HG03135 (cell line): Measurements from ENCODE around the gene MTIF3.
"Not testable (repeated sequence)": the region's sequence is repeated elsewhere in the genome, so short reads cannot be mapped to it uniquely, and the experiment has no call there.

Source experiments
- ATAC-seq: cut with Tn5 transposase; IDR thresholded peaks from one replicate; pipeline ENCODE4 v1.9.1; 2021; ENCODE audit warnings: mild to moderate bottlenecking, moderate library complexity; ENCODE audit not compliant: unreplicated experiment

The MTIF3 gene

GRCh38 chr13:27421101-27421871, 29.1 kb downstream of the MTIF3 start:
- no peak for ATAC-seq

- ATAC-seq = no peak
Measured at GRCh38 chr13:27419328-27419727, 31.0 kb downstream of the MTIF3 start.

GRCh38 chr13:27415116-27415515, 35.2 kb downstream of the MTIF3 start:
- no peak for ATAC-seq

GRCh38 chr13:27411341-27411740, 39.0 kb downstream of the MTIF3 start:
- no peak for ATAC-seq

GRCh38 chr13:27409013-27409412, 41.4 kb downstream of the MTIF3 start:
- ATAC-seq = no peak

GRCh38 chr13:27408074-27408473, 42.3 kb downstream of the MTIF3 start:
- no peak for ATAC-seq

GRCh38 chr13:27406178-27406939, 44.0 kb downstream of the MTIF3 start:
- ATAC-seq = no peak

GRCh38 chr13:27405546-27406134, 44.7 kb downstream of the MTIF3 start:
- ATAC-seq = no peak

GRCh38 chr13:27404680-27405079, 45.7 kb downstream of the MTIF3 start:
- ATAC-seq = no peak

- ATAC-seq = no peak
Measured at GRCh38 chr13:27403727-27404385, 46.5 kb downstream of the MTIF3 start.

- ATAC-seq = no peak
Measured at GRCh38 chr13:27403203-27403678, 47.1 kb downstream of the MTIF3 start.

- ATAC-seq = no peak
Measured at GRCh38 chr13:27401210-27401609, 49.2 kb downstream of the MTIF3 start.

GRCh38 chr13:27400405-27400804, 50.0 kb downstream of the MTIF3 start:
- not testable (repeated sequence) for ATAC-seq

GRCh38 chr13:27398360-27398759, 52.0 kb downstream of the MTIF3 start:
- ATAC-seq = no peak

- ATAC-seq = no peak
Measured at GRCh38 chr13:27396252-27396846, 54.0 kb downstream of the MTIF3 start.

- no peak for ATAC-seq
Measured at GRCh38 chr13:27395007-27395510, 55.3 kb downstream of the MTIF3 start.

- no peak for ATAC-seq
Measured at GRCh38 chr13:27393101-27393500, 57.3 kb downstream of the MTIF3 start.

- no peak for ATAC-seq
Measured at GRCh38 chr13:27391471-27391870, 58.9 kb downstream of the MTIF3 start.

- ATAC-seq = no peak
Measured at GRCh38 chr13:27389891-27390290, 60.5 kb downstream of the MTIF3 start.

- ATAC-seq = no peak
Measured at GRCh38 chr13:27388241-27388640, 62.1 kb downstream of the MTIF3 start.
